IMR-90 (cell line): ENCODE measurements around the gene GPI. TPM values are rescaled to one million over a fixed set of nuclear protein-coding genes. Genes with fewer than 3 reads are reported as not detected.

Source experiments
- ATAC-seq: fragments of 200-7000 bp; cut with Tn5 transposase; 2 replicates; pipeline ENCODE4 v1.9.1; 2020; ENCODE audit warnings: low read depth, mild to moderate bottlenecking, moderate library complexity
- BruUV-seq: library from RNA; stranded (reverse); fragments of 400-500 nt; replicated peaks from 2 replicates; lab custom pipeline; 2021; lab: Mats Ljungman, UMichigan
- CTCF ChIA-PET: fragments of 300-600 bp; formaldehyde crosslinking; extraction: SDS; loops from one replicate; lab custom pipeline; 2021; ENCODE audit warnings: antibody characterized with exemption; lab: Yijun Ruan, JAX
- POLR2A ChIA-PET: fragments of 300-600 bp; sonication (Branson Sonifier 250); formaldehyde crosslinking; loops from one replicate; lab custom pipeline; 2022; ENCODE audit warnings: antibody characterized with exemption; ENCODE audit not compliant: unreplicated experiment; lab: Charles Lee
- DNase-seq: peaks from one replicate; pipeline ENCODE4 v3.0.0; 2013
- H2AFZ ChIP-seq: replicated peaks from 2 replicates; pipeline ENCODE3; 2013; ENCODE audit warnings: low read length, mild to moderate bottlenecking; ENCODE audit not compliant: poor library complexity
- H2AK5ac ChIP-seq: 2 replicates; pipeline ENCODE4 v1.6.1; 2013; ENCODE audit warnings: low read depth, low read length, inconsistent platforms
- H2AK9ac ChIP-seq: replicated peaks from 2 replicates; pipeline ENCODE3; 2013; ENCODE audit warnings: mild to moderate bottlenecking, low read depth, low read length, moderate library complexity; ENCODE audit not compliant: poor library complexity
- H2BK120ac ChIP-seq: 2 replicates; pipeline ENCODE4 v1.6.1; 2013; ENCODE audit warnings: low read depth, low read length, inconsistent platforms
- H2BK15ac ChIP-seq: 3 replicates; pipeline ENCODE4 v1.6.1; 2013; ENCODE audit warnings: low read depth, low read length, inconsistent platforms
- H2BK20ac ChIP-seq: 2 replicates; pipeline ENCODE4 v1.6.1; 2013; ENCODE audit warnings: low read depth, mild to moderate bottlenecking, inconsistent platforms, low read length, moderate library complexity
- H2BK5ac ChIP-seq: 2 replicates; pipeline ENCODE4 v1.6.1; 2013; ENCODE audit warnings: mild to moderate bottlenecking, low read depth, low read length, inconsistent platforms; ENCODE audit not compliant: poor library complexity, severe bottlenecking
- H3K14ac ChIP-seq: replicated peaks from 2 replicates; pipeline ENCODE4 v1.6.1; 2013; ENCODE audit warnings: low read depth, low read length, inconsistent platforms
- H3K18ac ChIP-seq: 2 replicates; pipeline ENCODE4 v1.6.1; 2013; ENCODE audit warnings: low read depth, low read length, control low read depth
- H3K23ac ChIP-seq: 2 replicates; pipeline ENCODE4 v1.6.1; 2013; ENCODE audit warnings: low read depth, low read length, inconsistent platforms
- H3K27ac ChIP-seq: 2 replicates; pipeline ENCODE4 v1.5.1; 2013; ENCODE audit warnings: mild to moderate bottlenecking, control low read depth, low read length; ENCODE audit not compliant: insufficient read depth
- H3K27me3 ChIP-seq: 2 replicates; pipeline ENCODE4 v1.6.1; 2013; ENCODE audit warnings: low read length; ENCODE audit not compliant: control insufficient read depth, insufficient read depth
- H3K36me3 ChIP-seq: 2 replicates; pipeline ENCODE4 v1.6.1; 2013; ENCODE audit warnings: low read length, mixed read lengths; ENCODE audit not compliant: control insufficient read depth, insufficient read depth
- H3K4ac ChIP-seq: 2 replicates; pipeline ENCODE4 v1.6.1; 2013; ENCODE audit warnings: low read depth, low read length, inconsistent platforms
- H3K4me1 ChIP-seq: 2 replicates; pipeline ENCODE4 v1.6.1; 2013; ENCODE audit warnings: low read length, mixed read lengths; ENCODE audit not compliant: control insufficient read depth, insufficient read depth
- H3K4me2 ChIP-seq: 2 replicates; pipeline ENCODE4 v1.6.1; 2013; ENCODE audit warnings: low read depth, mild to moderate bottlenecking, control low read depth, low read length, moderate library complexity
- H3K4me3 ChIP-seq: 2 replicates; pipeline ENCODE4 v1.5.1; 2013; ENCODE audit warnings: low read depth, mild to moderate bottlenecking, control low read depth, low read length, moderate library complexity; ENCODE audit not compliant: insufficient read depth
- H3K56ac ChIP-seq: 2 replicates; pipeline ENCODE4 v1.6.1; 2013; ENCODE audit warnings: low read length, inconsistent platforms; ENCODE audit not compliant: insufficient read depth; ENCODE audit errors: extremely low read depth
- H3K79me1 ChIP-seq, 2 experiments: 2 replicates each; pipeline ENCODE4 v1.6.1; 2013; ENCODE audit warnings: low read length in 2 of 2, inconsistent platforms in 1 of 2, low read depth in 1 of 2
- H3K9ac ChIP-seq: 2 replicates; pipeline ENCODE4 v1.6.1; 2013; ENCODE audit warnings: low read depth, low read length, control low read depth
- H3K9me1 ChIP-seq: 2 replicates; pipeline ENCODE4 v1.6.1; 2013; ENCODE audit warnings: low read length, inconsistent platforms; ENCODE audit not compliant: insufficient read depth
- H3K9me3 ChIP-seq: 2 replicates; pipeline ENCODE4 v1.6.1; 2013; ENCODE audit warnings: low read length; ENCODE audit not compliant: control insufficient read depth, insufficient read depth
- H4K20me1 ChIP-seq: 2 replicates; pipeline ENCODE4 v1.6.1; 2013; ENCODE audit warnings: low read length, inconsistent platforms; ENCODE audit not compliant: insufficient read depth
- H4K5ac ChIP-seq: 2 replicates; pipeline ENCODE4 v1.6.1; 2013; ENCODE audit warnings: mild to moderate bottlenecking, low read depth, low read length, control low read depth
- H4K8ac ChIP-seq, 2 experiments: 2 replicates each; pipeline ENCODE4 v1.6.1; 2013; ENCODE audit warnings: low read depth in 2 of 2, low read length in 2 of 2, control low read depth in 1 of 2, inconsistent platforms in 1 of 2
- H4K91ac ChIP-seq: 2 replicates; pipeline ENCODE4 v1.6.1; 2013; ENCODE audit warnings: low read depth, low read length, inconsistent platforms; ENCODE audit not compliant: insufficient read depth
- BHLHE40 ChIP-seq: fragments of 150-350 bp; IDR thresholded peaks from 2 replicates; pipeline ENCODE4 v1.6.1; 2016; ENCODE audit warnings: mild to moderate bottlenecking, low read depth, low read length
- CEBPB ChIP-seq: IDR thresholded peaks from 2 replicates; pipeline ENCODE4 v1.6.1; 2012; ENCODE audit warnings: low read depth, low read length, improper control_type of control experiment
- CHD1 ChIP-seq: IDR thresholded peaks from 2 replicates; pipeline ENCODE4 v1.6.1; 2012; ENCODE audit warnings: low read depth, low read length, improper control_type of control experiment
- CTCF ChIP-seq: conservative IDR thresholded peaks from 2 replicates; pipeline ENCODE4 v1.5.1; 2012; ENCODE audit warnings: mild to moderate bottlenecking, low read depth, low read length, improper control_type of control experiment
- ELK1 ChIP-seq: fragments of 150-350 bp; IDR thresholded peaks from 2 replicates; pipeline ENCODE4 v1.6.1; 2016; ENCODE audit warnings: low read depth, mild to moderate bottlenecking, low read length, moderate library complexity, borderline replicate concordance
- FOS ChIP-seq: fragments of 150-350 bp; IDR thresholded peaks from 2 replicates; pipeline ENCODE4 v1.6.1; 2016; ENCODE audit warnings: low read depth, low read length
- MAFK ChIP-seq: IDR thresholded peaks from 2 replicates; pipeline ENCODE4 v1.6.1; 2012; ENCODE audit warnings: low read depth, low read length, improper control_type of control experiment
- MAZ ChIP-seq: IDR thresholded peaks from 2 replicates; pipeline ENCODE4 v1.6.1; 2012; ENCODE audit warnings: low read depth, mild to moderate bottlenecking, low read length, improper control_type of control experiment, moderate library complexity, borderline replicate concordance
- MXI1 ChIP-seq: IDR thresholded peaks from 2 replicates; pipeline ENCODE4 v1.6.1; 2012; ENCODE audit warnings: low read depth, mild to moderate bottlenecking, low read length, moderate library complexity, borderline replicate concordance
- NFE2L2 ChIP-seq: fragments of 150-350 bp; IDR thresholded peaks from 2 replicates; pipeline ENCODE4 v1.6.1; 2016; ENCODE audit warnings: low read depth, mild to moderate bottlenecking, low read length
- POLR2A ChIP-seq: IDR thresholded peaks from 2 replicates; pipeline ENCODE4 v1.6.1; 2012; ENCODE audit warnings: mild to moderate bottlenecking, low read depth, low read length
- RAD21 ChIP-seq: IDR thresholded peaks from 2 replicates; pipeline ENCODE4 v1.6.1; 2012; ENCODE audit warnings: low read length, improper control_type of control experiment
- RCOR1 ChIP-seq: IDR thresholded peaks from 2 replicates; pipeline ENCODE4 v1.6.1; 2012; ENCODE audit warnings: mild to moderate bottlenecking, low read length, improper control_type of control experiment; ENCODE audit not compliant: insufficient replicate concordance
- RFX5 ChIP-seq: IDR thresholded peaks from 2 replicates; pipeline ENCODE4 v1.8.0; 2012; ENCODE audit warnings: low read depth, mild to moderate bottlenecking, low read length, moderate library complexity
- SMC3 ChIP-seq: fragments of 150-350 bp; IDR thresholded peaks from 2 replicates; pipeline ENCODE4 v1.6.1; 2016; ENCODE audit warnings: low read depth, mild to moderate bottlenecking, antibody characterized with exemption, low read length, moderate library complexity
- USF2 ChIP-seq: fragments of 150-350 bp; IDR thresholded peaks from 2 replicates; pipeline ENCODE4 v1.6.1; 2017; ENCODE audit warnings: mild to moderate bottlenecking, antibody characterized with exemption, low read length, low read depth
- WGBS, 2 experiments: methylation state at CpG; one replicate each; pipeline versions ENCODE4 v1.1.5 to v1.1.7; 2013; ENCODE audit warnings: missing lambda C conversion rate in 2 of 2; ENCODE audit not compliant: insufficient read length in 1 of 2; ENCODE audit errors: extremely low coverage in 2 of 2; 5-methylcytosine and 5-hydroxymethylcytosine counted together
- dilution Hi-C: fragments of 300-500 bp; cut with HindIII; formaldehyde crosslinking; loops from one replicate; pipeline ENCODE4 v1.14.3; 2018; ENCODE audit warnings: low sequenced_read_pairs; ENCODE audit not compliant: unreplicated experiment
- in situ Hi-C: fragments of 300-500 bp; cut with MboI; formaldehyde crosslinking; loops from 3 replicates; pipeline ENCODE4 v1.14.3; 2019; ENCODE audit warnings: low sequenced_read_pairs, inconsistent platforms, mixed read lengths
- intact Hi-C: fragments of 100-400 bp; cut with micrococcal nuclease; formaldehyde crosslinking; loops from 2 replicates; pipeline ENCODE4 v1.10.0; 2022
- polyA plus RNA-seq, 3 experiments: library from polyadenylated mRNA; depleted of rRNA; stranded (reverse); fragments of >200 nt; gene quantifications; 2 replicates each; pipeline ENCODE4 v1.2.3, GENCODE V29; 2012; ENCODE audit warnings: low replicate concordance in 1 of 3
- total RNA-seq: library from RNA; depleted of rRNA; stranded (reverse); fragments of >200 nt; gene quantifications from 2 replicates; pipeline ENCODE4 v1.2.3, GENCODE V29; 2012

The GPI gene
- total and polyA plus RNA-seq, 2 of the 4 experiments (the other 2 are of a cell fraction), result 147 to 239 TPM

GRCh38 chr19:34356875-34357274 lies 8.1 kb upstream of the GPI start:
- in situ Hi-C loops, result no loop called here
- no peak overlapping the region for H2BK20ac ChIP-seq
- no CpG with 5 or more reads among the region's 4 CpGs for WGBS, 2 experiments
- no peak overlapping the region for H3K4me3 ChIP-seq
- H4K8ac ChIP-seq, result no peak overlapping the region
- no peak overlapping the region for H4K5ac ChIP-seq
- TF ChIP-seq RFX5, result no peak
- no peak for TF ChIP-seq POLR2A
- TF ChIP-seq FOS, result no peak
- TF ChIP-seq CHD1, result no peak
- no peak for TF ChIP-seq ELK1
- no peak for TF ChIP-seq NFE2L2
- no peak for TF ChIP-seq MAFK
- no peak for TF ChIP-seq USF2
- no peak for TF ChIP-seq CTCF
- TF ChIP-seq RCOR1, result no peak
- TF ChIP-seq SMC3, result no peak
- no peak for TF ChIP-seq BHLHE40
- no peak for TF ChIP-seq MXI1
- TF ChIP-seq CEBPB, result no peak
- TF ChIP-seq MAZ, result no peak
- no peak for TF ChIP-seq RAD21
- H3K9me1 ChIP-seq, result peaks cover 17% of the 10 kb centered on the region
- ChIA-PET POLR2A (no interaction called here), CTCF (no interaction called here)
- no peak overlapping the region for H4K91ac ChIP-seq
- peaks cover 3 to 10% of the 10 kb centered on the region in 2 experiments; a peak in 3 of 4 replicates for H3K79me1 ChIP-seq
- H3K18ac ChIP-seq, result no peak overlapping the region
- H3K56ac ChIP-seq, result no peak overlapping the region
- H3K14ac ChIP-seq, result no peak overlapping the region
- no peak overlapping the region for H3K23ac ChIP-seq
- H3K27ac ChIP-seq, result no peak overlapping the region
- no peak overlapping the region for H2AK5ac ChIP-seq
- ATAC-seq (no peak), DNase-seq (no peak)
- H2BK120ac ChIP-seq, result no peak overlapping the region
- peaks cover 22% of the 10 kb centered on the region for H3K36me3 ChIP-seq
- H4K20me1 ChIP-seq, result no peaks in the 10 kb centered on the region
- H2BK5ac ChIP-seq, result no peak overlapping the region
- no peaks in the 10 kb centered on the region for H3K27me3 ChIP-seq
- H2AFZ ChIP-seq, result no peak overlapping the region
- BruUV-seq, result no TSS peak
- no peak overlapping the region for H3K9ac ChIP-seq
- H3K9me3 ChIP-seq, result no peaks in the 10 kb centered on the region
- no peak overlapping the region for H2BK15ac ChIP-seq
- no peak overlapping the region for H3K4ac ChIP-seq
- no peak overlapping the region for H2AK9ac ChIP-seq
- peaks cover 9% of the 10 kb centered on the region for H3K4me1 ChIP-seq
- intact Hi-C loops, result no loop called here
- no peak overlapping the region for H3K4me2 ChIP-seq
- dilution Hi-C loops, result no loop called here
